A673 (cell line): ENCODE data around the gene FBXO31. TPM values are rescaled to one million over a fixed set of nuclear protein-coding genes. Genes with fewer than 3 reads are reported as not detected.

Experiments
- BruUV-seq: library from RNA; stranded (reverse); fragments of 400-500 nt; replicated peaks from 2 replicates; lab custom pipeline; 2021; lab: Mats Ljungman, UMichigan
- CTCF ChIA-PET: fragments of 300-600 bp; sonication (Branson Sonifier 250); formaldehyde crosslinking; loops from one replicate; lab custom pipeline; 2022; ENCODE audit warnings: antibody characterized with exemption; lab: Charles Lee
- POLR2A ChIA-PET: fragments of 300-600 bp; sonication (Branson Sonifier 250); formaldehyde crosslinking; loops from one replicate; lab custom pipeline; 2022; ENCODE audit warnings: antibody characterized with exemption; ENCODE audit not compliant: low non-redundant PET; lab: Charles Lee
- DNase-seq: peaks from one replicate; pipeline ENCODE4 v3.0.0-alpha.2; 2015; ENCODE audit warnings: low spot score
- H3K27ac ChIP-seq: fragments of 200-600 bp; sonication (generic); 2 replicates; pipeline ENCODE4 v1.5.1; 2016; ENCODE audit warnings: mixed run types, low read depth, mild to moderate bottlenecking, mixed read lengths, antibody characterized with exemption, low read length; ENCODE audit not compliant: poor library complexity, severe bottlenecking
- H3K27me3 ChIP-seq: fragments of 200-600 bp; sonication (generic); replicated peaks from 2 replicates; pipeline ENCODE4 v1.6.1; 2017; ENCODE audit warnings: mixed run types, low read depth, mild to moderate bottlenecking, mixed read lengths, antibody characterized with exemption, low read length; ENCODE audit not compliant: insufficient read depth, poor library complexity
- H3K36me3 ChIP-seq: fragments of 200-600 bp; sonication (generic); 2 replicates; pipeline ENCODE4 v1.6.1; 2016; ENCODE audit warnings: mixed run types, mild to moderate bottlenecking, mixed read lengths, antibody characterized with exemption, low read length; ENCODE audit not compliant: insufficient read depth, poor library complexity, severe bottlenecking
- H3K4me1 ChIP-seq: fragments of 200-600 bp; sonication (generic); 2 replicates; pipeline ENCODE4 v1.6.1; 2017; ENCODE audit warnings: mixed run types, mild to moderate bottlenecking, mixed read lengths, antibody characterized with exemption, low read length; ENCODE audit not compliant: insufficient read depth, poor library complexity, severe bottlenecking
- H3K4me3 ChIP-seq: fragments of 200-600 bp; sonication (generic); 2 replicates; pipeline ENCODE4 v1.5.1; 2016; ENCODE audit warnings: low read depth, mixed run types, mild to moderate bottlenecking, mixed read lengths, low read length; ENCODE audit not compliant: poor library complexity, severe bottlenecking
- H3K9me3 ChIP-seq: fragments of 200-600 bp; sonication (generic); 2 replicates; pipeline ENCODE4 v1.6.1; 2016; ENCODE audit warnings: mixed run types, low read depth, mild to moderate bottlenecking, mixed read lengths, antibody characterized with exemption, low read length; ENCODE audit not compliant: poor library complexity, severe bottlenecking
- CTCF ChIP-seq: fragments of 300-800, 200-600 bp; sonication (generic); conservative IDR thresholded peaks from 2 replicates; pipeline ENCODE4 v1.5.1; 2017; ENCODE audit warnings: low read depth, mild to moderate bottlenecking, antibody characterized with exemption, low read length, moderate library complexity, mixed read lengths
- EZH2 ChIP-seq: fragments of 200-600 bp; sonication (generic); IDR thresholded peaks from 2 replicates; pipeline ENCODE4 v1.6.1; 2017; ENCODE audit warnings: borderline replicate concordance, low read depth, mild to moderate bottlenecking, mixed read lengths, antibody characterized with exemption, low read length; ENCODE audit not compliant: poor library complexity, severe bottlenecking
- intact Hi-C: fragments of 100-400 bp; cut with micrococcal nuclease; formaldehyde crosslinking; loops from one replicate; pipeline ENCODE4 v1.10.0; 2022; ENCODE audit not compliant: unreplicated experiment
- total RNA-seq: library from RNA; stranded (reverse); gene quantifications from 2 replicates; pipeline ENCODE4 v1.2.3, GENCODE V29; 2021

FBXO31 gene
- total RNA-seq, 1 experiment from 2014 or later = 32.2 TPM

GRCh38 chr16:87339086-87339723 is 44.4 kb downstream of the FBXO31 start:
- Histone ChIP-seq H3K27me3 (no peaks in the 10 kb centered on the region), H3K9me3 (no peaks in the 10 kb centered on the region), H3K4me1 (no peaks in the 10 kb centered on the region), H3K27ac (no peak overlapping the region), H3K4me3 (no peak overlapping the region), H3K36me3 (peaks cover 7% of the 10 kb centered on the region)
- no peak for TF ChIP-seq CTCF
- TF ChIP-seq EZH2 = no peak
- POLR2A ChIA-PET = no interaction called here
- CTCF ChIA-PET = no interaction called here
- DNase-seq = no peak
- no TSS peak for BruUV-seq
- intact Hi-C loops = no loop called here

DNA sequence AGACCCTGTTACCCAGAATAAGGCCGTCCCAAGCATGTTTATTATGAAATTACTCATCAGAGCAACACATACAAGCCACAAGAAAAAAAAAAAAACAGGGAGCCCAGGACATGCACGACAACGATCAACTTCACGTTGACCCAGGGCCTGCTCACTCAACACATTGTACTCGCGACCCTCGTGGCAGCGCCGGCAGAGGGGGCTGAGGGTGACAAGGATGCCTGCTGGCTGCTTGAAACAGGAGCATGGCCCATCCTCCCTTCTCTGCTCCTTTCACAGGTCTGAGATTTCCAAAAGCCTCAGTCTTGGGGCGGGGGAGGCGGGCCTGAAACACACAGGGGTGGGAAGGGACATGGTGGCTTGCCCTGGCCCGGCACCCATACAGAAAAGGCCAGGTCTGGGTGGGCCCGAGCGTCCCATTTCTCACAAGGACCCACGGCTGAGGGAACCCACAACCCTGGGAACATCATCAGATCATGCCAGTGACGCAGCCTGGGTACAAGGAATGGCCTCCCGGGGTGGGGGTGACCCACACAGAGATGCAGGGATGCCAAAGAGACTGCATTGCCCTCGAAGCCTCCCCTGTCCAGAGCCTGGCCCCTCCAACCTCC is 45.3 kb downstream of the FBXO31 start:
- CTCF ChIA-PET = no interaction called here
- H3K4me1 ChIP-seq = no peaks in the 10 kb centered on the region

DNA sequence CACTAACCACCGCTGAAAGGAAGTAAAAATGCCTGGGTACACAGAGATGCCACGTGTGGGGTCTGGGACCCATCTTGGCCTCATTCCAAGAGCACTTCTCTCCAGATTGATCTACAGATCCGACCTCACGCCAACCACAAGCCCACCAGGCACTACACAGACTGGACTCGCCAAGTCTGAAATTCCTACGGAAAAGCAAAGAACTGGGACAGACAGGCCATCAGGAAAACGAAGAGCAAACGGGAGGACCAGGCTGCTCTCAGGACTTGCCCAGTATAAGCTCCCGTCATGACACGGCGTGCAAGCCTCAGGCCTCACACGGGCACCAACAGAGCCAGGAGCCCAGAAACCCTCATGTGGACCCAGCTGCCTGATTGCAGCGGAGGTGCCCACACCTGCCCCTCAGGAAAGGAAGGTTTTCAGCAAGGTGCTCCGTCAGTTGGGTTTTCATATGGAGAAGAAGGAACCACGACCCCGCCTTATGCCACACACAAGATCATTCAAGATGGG is 46.3 kb downstream of the FBXO31 start:
- no peak for TF ChIP-seq CTCF
- no peak for TF ChIP-seq EZH2
- H3K27me3 ChIP-seq = no peaks in the 10 kb centered on the region
- no peaks in the 10 kb centered on the region for H3K4me1 ChIP-seq
- peaks cover 8% of the 10 kb centered on the region for H3K36me3 ChIP-seq
- POLR2A ChIA-PET = no interaction called here
- CTCF ChIA-PET = no interaction called here
- intact Hi-C loops = no loop called here
- H3K9me3 ChIP-seq = no peaks in the 10 kb centered on the region
- DNase-seq = no peak
- BruUV-seq = no TSS peak
- no peak overlapping the region for H3K4me3 ChIP-seq
- no peak overlapping the region for H3K27ac ChIP-seq

More for the DNA sequence above, 45.3 kb downstream of the FBXO31 start:
- Histone ChIP-seq H3K27ac (no peak overlapping the region), H3K4me3 (no peak overlapping the region), H3K27me3 (no peaks in the 10 kb centered on the region), H3K9me3 (no peaks in the 10 kb centered on the region), H3K36me3 (peaks cover 9% of the 10 kb centered on the region)
- TF ChIP-seq CTCF = no peak
- TF ChIP-seq EZH2 = no peak
- DNase-seq = no peak
- POLR2A ChIA-PET = no interaction called here
- no TSS peak for BruUV-seq
- intact Hi-C loops = no loop called here
